Spinal cord (tissue), 10 donors: ENCODE data around the gene STAT6. TPM values are rescaled to one million over a fixed set of nuclear protein-coding genes. Genes with fewer than 3 reads are reported as not detected.
A peak's percentile ranks its signal among the peaks of the same experiment; 100 is the strongest.

Experiments
- DNase-seq, 6 donors: peaks; one replicate each; pipeline versions ENCODE4 v3.0.0 to v3.0.0-alpha.2; 2013 to 2015; ENCODE audit warnings: low spot score in 6 of 6, low read depth in 4 of 6
- H3K27ac ChIP-seq: one replicate; pipeline ENCODE4 v1.5.1; 2013; ENCODE audit warnings: low read depth, low read length, control low read depth
- H3K27me3 ChIP-seq: one replicate; pipeline ENCODE4 v1.6.1; 2013; ENCODE audit warnings: low read length; ENCODE audit not compliant: control insufficient read depth, insufficient read depth
- H3K36me3 ChIP-seq: one replicate; pipeline ENCODE4 v1.6.1; 2013; ENCODE audit warnings: low read length; ENCODE audit not compliant: control insufficient read depth, insufficient read depth
- H3K4me1 ChIP-seq: one replicate; pipeline ENCODE4 v1.6.1; 2013; ENCODE audit warnings: low read length; ENCODE audit not compliant: control insufficient read depth, insufficient read depth
- H3K4me3 ChIP-seq: one replicate; pipeline ENCODE4 v1.5.1; 2013; ENCODE audit warnings: low read depth, low read length, control low read depth
- H3K9me3 ChIP-seq: one replicate; pipeline ENCODE4 v1.6.1; 2013; ENCODE audit warnings: low read length; ENCODE audit not compliant: control insufficient read depth, insufficient read depth
- WGBS: methylation state at CpG from one replicate; pipeline ENCODE4 v1.1.5; 2013; ENCODE audit warnings: missing lambda C conversion rate; ENCODE audit not compliant: insufficient coverage; 5-methylcytosine and 5-hydroxymethylcytosine counted together
- polyA plus RNA-seq, 2 donors: library from polyadenylated mRNA; unstranded; fragments of 120-200 nt; gene quantifications; one replicate each; pipeline ENCODE4 v1.2.1, GENCODE V29; 2013; ENCODE audit not compliant: insufficient read length in 2 of 2
- total RNA-seq, 2 donors: library from RNA; depleted of rRNA in 1 of 2; stranded (reverse); fragments of 120-200 nt in 1 of 2; fragments of >200 nt in 1 of 2; gene quantifications; one replicate each; pipeline versions ENCODE4 v1.2.3 to v1.2.4, GENCODE V29; 2013 to 2014
- donor health status: healthy.

STAT6 gene
- total and polyA plus RNA-seq, 4 donors: 19.7 to 58.0 (median 33.0) TPM

GRCh38 chr12:57146961-57147944, 36.1 kb upstream of the STAT6 start, which contains the start of gene LRP1-AS:
TSS of gene LRP1-AS (minus strand) at chr12:57147619.
- Histone ChIP-seq H3K36me3 (peaks cover 93% of the 10 kb centered on the region), H3K27me3 (no peaks in the 10 kb centered on the region), H3K27ac (peak within 1 kb of the TSS; percentile 61), H3K4me3 (no peak within 1 kb of the TSS), H3K9me3 (no peaks in the 10 kb centered on the region), H3K4me1 (peaks cover 84% of the 10 kb centered on the region)
- DNase-seq: no peak
- WGBS: 54% methylated on average over 4 of the region's 8 CpGs

- no peak for DNase-seq
- H3K9me3 ChIP-seq: no peaks in the 10 kb centered on the region
- H3K4me3 ChIP-seq: no peak overlapping the region
- peak overlapping the region; percentile 54 for H3K27ac ChIP-seq
- peaks cover 84% of the 10 kb centered on the region for H3K4me1 ChIP-seq
- H3K36me3 ChIP-seq: peaks cover 94% of the 10 kb centered on the region
- no CpG with 5 or more reads among the region's 2 CpGs for WGBS
- H3K27me3 ChIP-seq: no peaks in the 10 kb centered on the region
Measured at GRCh38 chr12:57146092-57146491, 34.9 kb upstream of the STAT6 start.

- WGBS: 58% methylated on average over 6 of the region's 10 CpGs
- Histone ChIP-seq H3K9me3 (no peaks in the 10 kb centered on the region), H3K4me3 (no peak overlapping the region), H3K4me1 (peaks cover 80% of the 10 kb centered on the region), H3K36me3 (peaks cover 93% of the 10 kb centered on the region), H3K27ac (peak overlapping the region; percentile 54), H3K27me3 (no peaks in the 10 kb centered on the region)
- DNase-seq: peak in 1 of 6 donors; percentile 49
Measured at GRCh38 chr12:57145460-57146059, 34.4 kb upstream of the STAT6 start.

- Histone ChIP-seq H3K27me3 (no peaks in the 10 kb centered on the region), H3K36me3 (peaks cover 92% of the 10 kb centered on the region), H3K4me1 (peaks cover 62% of the 10 kb centered on the region), H3K9me3 (no peaks in the 10 kb centered on the region), H3K27ac (peak overlapping the region; percentile 72), H3K4me3 (no peak overlapping the region)
- WGBS: 54% methylated on average over 4 of the region's 4 CpGs
- no peak for DNase-seq
Measured at GRCh38 chr12:57143454-57143853, 32.3 kb upstream of the STAT6 start.

- Histone ChIP-seq H3K27me3 (no peaks in the 10 kb centered on the region), H3K36me3 (peaks cover 94% of the 10 kb centered on the region), H3K9me3 (no peaks in the 10 kb centered on the region), H3K27ac (peak overlapping the region; percentile 72), H3K4me3 (no peak overlapping the region), H3K4me1 (peaks cover 62% of the 10 kb centered on the region)
- DNase-seq: peak in 2 of 6 donors; percentile 15 to 62
- 17% methylated on average over 2 of the region's 7 CpGs for WGBS
Measured at GRCh38 chr12:57142727-57143126, 31.6 kb upstream of the STAT6 start.

GRCh38 chr12:57142121-57142520, 31.0 kb upstream of the STAT6 start:
- no peaks in the 10 kb centered on the region for H3K9me3 ChIP-seq
- H3K4me1 ChIP-seq: peaks cover 59% of the 10 kb centered on the region
- no peak for DNase-seq
- no peaks in the 10 kb centered on the region for H3K27me3 ChIP-seq
- H3K36me3 ChIP-seq: peaks cover 92% of the 10 kb centered on the region
- H3K27ac ChIP-seq: peak overlapping the region; percentile 72
- WGBS: 68% methylated on average over 5 of the region's 9 CpGs
- H3K4me3 ChIP-seq: no peak overlapping the region

- peaks cover 59% of the 10 kb centered on the region for H3K4me1 ChIP-seq
- no peaks in the 10 kb centered on the region for H3K9me3 ChIP-seq
- WGBS: 89% methylated on average over 6 of the region's 8 CpGs
- no peak overlapping the region for H3K4me3 ChIP-seq
- H3K27ac ChIP-seq: no peak overlapping the region
- no peaks in the 10 kb centered on the region for H3K27me3 ChIP-seq
- DNase-seq: no peak
- peaks cover 86% of the 10 kb centered on the region for H3K36me3 ChIP-seq
Measured at GRCh38 chr12:57141249-57141648, 30.1 kb upstream of the STAT6 start.

GRCh38 chr12:57139796-57140649, 28.9 kb upstream of the STAT6 start:
- Histone ChIP-seq H3K27ac (no peak overlapping the region), H3K9me3 (no peaks in the 10 kb centered on the region), H3K4me3 (no peak overlapping the region), H3K4me1 (peaks cover 60% of the 10 kb centered on the region), H3K36me3 (peaks cover 83% of the 10 kb centered on the region), H3K27me3 (no peaks in the 10 kb centered on the region)
- WGBS: 85% methylated on average over 3 of the region's 6 CpGs
- DNase-seq: no peak

GRCh38 chr12:57138526-57139272, 27.5 kb upstream of the STAT6 start:
- H3K9me3 ChIP-seq: no peaks in the 10 kb centered on the region
- no peaks in the 10 kb centered on the region for H3K27me3 ChIP-seq
- H3K27ac ChIP-seq: peak overlapping the region; percentile 6
- peaks cover 74% of the 10 kb centered on the region for H3K36me3 ChIP-seq
- H3K4me1 ChIP-seq: peaks cover 69% of the 10 kb centered on the region
- H3K4me3 ChIP-seq: no peak overlapping the region
- DNase-seq: no peak
- 67% methylated on average over 6 of the region's 13 CpGs for WGBS
